GM18502 (cell line): ENCODE measurements around the gene ABHD12B.
"Not testable (repeated sequence)": the region's sequence is repeated elsewhere in the genome, so short reads cannot be mapped to it uniquely, and the experiment has no call there.

Experiments
- ATAC-seq: cut with Tn5 transposase; IDR thresholded peaks from one replicate; pipeline ENCODE4 v1.9.1; 2021; ENCODE audit warnings: mild to moderate bottlenecking; ENCODE audit not compliant: unreplicated experiment, poor library complexity

The ABHD12B gene

DNA sequence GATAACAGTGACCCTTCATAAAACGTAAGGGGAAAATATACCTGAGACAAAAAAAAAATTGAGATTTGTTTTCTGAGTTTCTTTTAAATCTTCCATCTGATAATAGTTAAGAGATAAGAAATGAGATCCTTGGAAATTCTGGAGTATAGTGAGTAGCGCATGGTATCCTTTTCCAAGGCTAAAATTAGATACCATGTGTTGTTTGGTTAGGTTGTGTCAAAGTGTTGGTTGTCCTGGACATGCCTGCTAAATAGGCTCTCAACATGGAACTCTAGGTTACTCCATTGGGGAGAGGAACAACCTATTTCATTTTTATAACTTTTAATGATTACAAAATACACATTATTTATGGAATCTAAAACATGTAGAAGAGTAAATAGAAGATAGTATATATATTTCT is 57.7 kb downstream of the ABHD12B start:
- ATAC-seq = no peak

DNA sequence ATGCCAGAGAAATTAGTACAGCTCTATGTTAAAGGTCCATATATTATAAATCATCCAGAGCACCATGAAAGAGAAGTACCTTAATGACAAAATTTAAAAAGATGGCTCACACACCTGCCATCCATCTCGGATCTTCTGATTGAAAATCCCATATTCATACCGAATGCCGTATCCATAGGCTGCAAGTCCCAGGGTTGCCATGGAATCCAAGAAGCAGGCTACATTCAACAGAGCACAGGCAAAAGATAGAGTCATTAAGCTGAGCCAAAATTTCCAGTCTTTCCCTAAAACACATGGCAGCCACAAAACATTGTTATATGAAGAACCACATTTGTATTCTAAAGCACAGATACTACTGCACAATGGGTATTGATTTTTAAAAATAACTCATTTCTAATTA is 59.7 kb downstream of the ABHD12B start:
- ATAC-seq = no peak

DNA sequence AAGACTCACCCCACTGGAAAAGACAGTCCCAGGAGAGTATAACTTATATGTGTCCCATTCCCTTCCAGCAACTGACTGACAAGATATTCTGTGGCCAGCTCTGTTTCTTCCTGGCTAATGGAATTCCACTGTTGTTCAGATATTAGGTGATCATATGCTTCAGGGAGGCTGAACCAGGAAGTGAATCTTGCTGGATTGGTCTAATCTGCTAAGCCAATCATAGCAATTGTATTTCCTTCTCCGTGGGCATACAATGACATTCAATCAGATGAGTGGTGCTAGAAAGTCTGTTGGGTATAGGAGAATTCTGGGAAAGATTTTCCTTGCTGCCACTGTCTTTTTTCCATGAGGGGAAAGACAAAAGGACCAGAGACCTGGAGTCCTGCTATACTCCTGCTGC is 60.3 kb downstream of the ABHD12B start:
- ATAC-seq = no peak

DNA sequence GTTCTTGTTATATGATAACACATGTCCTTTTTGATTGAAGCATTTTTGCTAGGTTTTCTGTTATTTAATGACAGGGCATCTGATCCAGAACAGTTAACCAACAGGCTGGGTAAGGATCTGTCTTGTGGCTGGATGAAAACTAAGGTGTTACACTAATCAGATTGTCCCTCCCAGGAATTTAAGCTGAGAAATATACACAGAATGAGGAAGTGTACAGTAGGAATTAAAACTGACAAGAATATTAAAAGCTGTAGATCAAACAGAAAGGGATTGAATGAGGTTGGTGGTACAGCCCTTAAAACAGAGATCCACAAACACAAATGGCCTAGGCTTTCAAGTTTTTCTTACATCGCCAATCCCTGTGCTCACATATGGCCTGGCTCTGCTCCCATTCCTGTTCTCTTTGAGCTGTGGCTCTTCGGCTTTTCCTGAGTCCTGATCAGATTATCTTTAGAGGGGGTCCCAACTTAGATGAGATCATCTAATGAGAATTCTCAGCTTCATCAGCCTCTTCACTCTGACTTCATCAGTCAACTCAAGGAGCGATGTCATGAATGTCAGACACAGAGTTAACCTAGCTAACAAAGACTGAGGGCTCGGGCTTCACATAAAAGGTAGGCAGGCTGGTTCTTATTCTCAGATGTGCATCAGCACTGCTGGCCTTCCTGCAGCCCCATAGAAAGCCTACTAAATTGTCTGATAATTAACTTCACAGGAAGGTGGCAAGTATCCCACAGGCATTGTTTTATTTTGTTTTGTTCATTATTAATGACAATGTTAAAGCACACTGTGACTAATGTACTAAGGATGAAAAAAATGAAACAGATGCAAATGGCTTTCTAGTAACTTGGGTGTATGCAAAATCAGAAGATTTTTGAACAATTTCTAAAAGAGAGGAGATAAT is 61.0 kb downstream of the ABHD12B start:
- no peak for ATAC-seq

DNA sequence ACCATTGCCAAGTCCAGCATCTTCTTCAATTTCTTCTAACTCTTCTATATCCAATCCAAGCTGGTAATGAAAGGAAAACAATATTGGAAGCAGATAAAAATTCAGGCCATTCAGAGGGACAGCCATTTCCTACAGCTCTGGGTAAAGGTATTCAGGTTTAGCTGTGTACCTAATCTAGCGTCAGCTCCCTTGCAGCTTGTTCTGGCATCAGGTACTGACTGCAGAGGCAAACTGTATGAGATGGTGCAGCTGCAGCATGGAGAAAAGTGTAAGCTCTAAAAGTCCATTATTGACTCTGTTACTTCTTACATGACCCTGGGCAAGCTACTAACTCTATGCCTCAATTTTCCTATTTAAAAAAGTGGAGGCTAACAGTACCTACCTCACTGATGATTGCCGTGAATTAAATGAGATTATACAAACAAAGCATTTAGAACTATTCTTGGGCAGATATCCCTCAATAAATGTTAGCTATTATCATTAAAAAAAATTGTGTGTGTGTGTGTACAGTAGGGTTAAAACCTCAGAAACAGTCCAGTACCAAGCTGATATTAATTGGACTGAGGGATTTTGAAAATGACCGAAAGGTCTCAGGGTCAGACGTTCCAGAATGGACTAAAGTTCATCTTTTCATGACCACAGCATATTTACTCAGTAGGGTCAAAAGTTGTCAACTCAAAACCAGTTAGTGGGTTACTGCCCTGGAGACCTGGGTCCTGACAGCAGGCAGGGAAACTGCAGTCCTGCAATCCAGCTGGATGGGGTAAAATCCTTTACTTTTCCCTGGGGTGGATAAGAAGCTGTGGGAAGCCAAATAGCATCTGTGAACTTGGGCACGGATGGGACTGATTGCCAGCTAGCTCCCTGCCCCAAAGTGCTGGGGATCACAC is 63.5 kb downstream of the ABHD12B start:
- no peak for ATAC-seq

DNA sequence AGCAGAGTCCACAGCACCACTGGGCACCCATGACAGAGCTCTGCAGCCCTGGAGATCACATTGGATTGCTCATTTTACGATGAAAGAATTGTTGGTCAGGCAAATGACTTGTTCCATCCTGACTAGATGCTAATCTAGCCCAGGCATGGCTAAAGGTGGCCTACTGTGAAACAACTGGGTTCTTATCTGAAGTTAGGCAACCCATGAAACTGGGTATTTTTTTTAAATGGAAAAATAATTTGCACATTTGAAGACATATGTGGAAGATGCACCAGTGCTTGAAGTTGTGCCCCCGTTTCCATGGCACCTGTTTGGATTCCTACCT is 64.1 kb downstream of the ABHD12B start:
- ATAC-seq = no peak

DNA sequence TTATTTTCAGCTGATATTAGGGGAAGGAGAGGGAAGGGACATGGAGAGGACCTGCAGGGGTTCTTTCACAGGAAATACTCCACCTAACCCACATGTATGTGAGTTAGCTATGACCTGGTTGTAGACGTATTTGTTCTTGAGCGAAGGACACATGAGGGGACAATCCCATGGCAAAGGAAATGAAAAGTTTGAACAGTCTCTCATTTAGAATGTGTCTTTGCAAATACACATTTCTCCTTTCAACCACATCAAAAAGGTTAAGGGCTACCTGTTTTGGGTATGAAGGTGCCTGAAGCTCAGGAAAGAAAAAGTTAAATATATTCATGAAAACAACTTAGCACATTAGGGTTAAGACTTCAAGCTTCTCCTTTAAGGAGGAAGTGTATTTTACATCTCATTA is 65.0 kb downstream of the ABHD12B start:
- ATAC-seq = no peak

DNA sequence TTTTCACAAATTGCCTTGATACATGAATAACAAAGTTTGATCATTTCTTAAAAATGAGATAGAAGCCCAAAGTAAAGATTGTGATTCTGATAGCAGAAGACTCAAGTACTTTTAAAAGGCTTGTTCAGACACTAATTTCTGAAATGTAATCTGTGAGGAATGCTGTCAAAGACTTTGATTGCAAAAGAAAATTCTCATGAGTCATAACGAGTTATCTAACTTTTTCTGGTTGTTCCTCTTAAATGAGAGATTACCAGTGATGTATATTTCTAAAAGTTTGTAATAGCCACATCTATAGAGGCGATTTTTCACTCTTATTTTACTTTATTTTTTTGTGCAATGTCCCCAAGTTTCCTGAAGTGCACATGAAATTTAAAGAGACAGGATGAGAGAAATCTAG is 65.5 kb downstream of the ABHD12B start:
- ATAC-seq = no peak

DNA sequence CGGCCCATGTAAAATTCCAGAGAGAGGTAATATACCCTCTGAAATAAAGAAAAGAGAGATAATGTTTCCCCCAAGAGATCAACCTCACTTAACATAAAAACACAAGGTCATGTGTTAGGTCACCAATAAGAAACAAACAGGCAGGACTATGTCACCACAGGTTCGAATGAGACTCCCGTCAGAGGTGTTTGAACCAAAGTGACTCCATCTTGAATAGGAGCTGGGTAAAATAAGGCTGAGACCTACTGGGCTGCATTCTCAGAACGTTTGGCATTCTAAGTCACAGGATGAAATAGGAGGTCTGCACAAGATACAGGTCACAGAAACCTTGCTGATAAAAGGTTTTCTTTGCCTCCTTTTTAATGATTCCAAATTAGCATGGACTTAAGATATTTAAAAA is 65.9 kb downstream of the ABHD12B start:
- no peak for ATAC-seq

DNA sequence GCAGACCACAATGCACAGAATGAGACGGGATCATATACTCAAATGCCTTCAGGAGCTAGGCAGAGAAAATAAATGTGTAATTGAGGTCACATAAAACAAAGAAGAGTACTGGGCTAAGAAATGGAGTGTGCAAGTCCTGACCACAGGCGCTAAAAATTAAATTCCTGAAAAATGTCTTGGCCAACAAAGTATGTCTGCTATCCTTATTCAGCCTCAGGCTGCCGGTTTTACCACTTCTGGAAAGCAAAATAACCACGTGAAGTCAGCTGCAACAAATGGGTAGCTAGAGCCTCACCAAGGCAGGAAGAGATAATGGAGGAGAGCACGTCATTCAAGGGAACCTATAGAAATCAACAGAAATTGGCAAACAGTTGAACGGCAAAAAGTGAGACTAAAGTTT is 69.3 kb downstream of the ABHD12B start:
- no peak for ATAC-seq

DNA sequence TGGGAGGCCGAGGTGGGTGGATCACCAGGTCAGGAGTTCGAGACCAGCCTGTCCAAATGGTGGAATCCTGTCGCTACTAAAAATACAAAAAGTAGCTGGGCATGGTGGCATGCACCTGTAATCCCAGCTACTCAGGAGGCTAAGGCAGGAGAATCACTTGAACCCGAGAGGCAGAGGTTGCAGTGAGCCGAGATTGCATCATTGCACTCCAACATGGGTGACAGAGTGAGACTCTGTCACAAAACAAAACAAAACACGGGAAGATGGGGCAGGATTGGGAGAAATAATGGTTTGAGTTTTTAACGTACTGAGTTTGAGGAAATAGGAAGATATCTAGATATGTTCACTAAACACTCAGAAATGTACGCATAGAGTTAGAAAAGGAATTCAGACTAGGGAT is 69.8 kb downstream of the ABHD12B start:
- ATAC-seq = not testable (repeated sequence)

DNA sequence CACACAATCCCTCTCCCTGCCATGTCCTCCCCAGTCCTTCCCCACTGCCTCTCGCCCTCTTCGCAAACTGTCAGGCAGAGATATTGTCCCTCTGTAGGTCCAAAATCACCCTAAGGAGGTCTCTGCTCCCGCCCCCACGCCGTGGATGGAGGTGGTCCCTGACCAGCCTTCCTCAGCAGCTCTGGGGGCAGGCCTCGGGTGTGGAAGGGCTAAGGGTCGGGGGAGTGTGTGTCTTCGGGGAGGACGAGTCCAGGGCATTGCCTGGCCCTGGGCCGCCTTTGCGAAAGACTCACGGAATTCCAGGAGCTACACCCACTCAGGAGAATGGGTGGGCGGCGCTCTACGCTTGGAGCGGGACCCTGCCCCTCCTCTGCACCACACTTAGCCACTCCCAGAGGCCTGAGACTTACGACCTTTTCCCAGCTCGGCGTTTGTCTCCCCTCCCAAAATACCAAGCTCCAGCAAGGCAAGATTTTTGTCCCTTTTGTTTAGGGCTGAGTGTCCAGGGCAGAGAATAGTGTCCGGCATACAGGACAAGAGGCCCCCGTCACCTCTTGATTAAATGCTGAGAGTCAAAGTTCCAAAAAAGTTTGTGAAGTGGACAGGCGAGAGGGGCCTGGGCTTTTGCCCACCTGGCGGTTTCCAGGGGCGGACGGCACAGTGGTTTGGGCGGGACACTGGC is 71.5 kb downstream of the ABHD12B start:
- ATAC-seq = no peak

DNA sequence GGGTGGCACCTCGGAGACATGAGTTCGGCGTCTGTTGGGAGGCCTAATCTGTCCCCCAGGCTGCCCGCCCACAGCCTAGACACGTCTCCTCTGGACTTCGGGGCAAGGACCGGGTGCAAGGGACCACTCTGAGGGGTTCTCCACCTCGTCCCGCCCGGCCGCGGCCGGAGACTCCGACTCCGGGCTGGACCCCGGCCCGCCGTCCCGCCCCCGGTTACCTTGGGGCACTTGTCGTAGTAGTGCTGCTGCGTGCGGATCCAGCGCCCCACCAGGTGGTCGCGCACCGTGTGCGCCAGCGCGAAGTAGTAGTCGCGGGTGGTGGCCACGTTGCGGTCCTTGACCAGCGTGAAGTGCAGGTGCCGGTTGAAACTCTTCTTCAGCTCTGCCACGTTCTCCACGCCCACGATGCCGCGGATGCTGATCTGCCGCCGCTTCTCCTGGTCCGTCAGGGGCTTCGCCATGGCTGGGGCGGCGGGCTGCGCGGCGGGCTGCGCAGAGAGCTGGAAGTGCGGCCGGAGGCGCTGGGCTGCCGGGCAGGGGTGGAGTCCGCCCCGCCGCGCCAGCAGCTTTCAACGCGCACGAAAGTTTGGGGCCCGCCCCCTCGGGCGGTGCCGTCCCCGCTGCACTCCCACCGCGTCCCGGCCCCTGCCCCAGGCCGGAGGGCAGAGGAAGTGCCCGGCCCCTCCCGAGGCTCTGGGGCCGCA is 72.2 kb downstream of the ABHD12B start, which contains the start of gene PYGL:
Gene PYGL (minus strand): TSS at position 541 of the 704 bp plus-strand sequence. CDS start 80 bp downstream, at position 461.
- peak; percentile 78 for ATAC-seq

DNA sequence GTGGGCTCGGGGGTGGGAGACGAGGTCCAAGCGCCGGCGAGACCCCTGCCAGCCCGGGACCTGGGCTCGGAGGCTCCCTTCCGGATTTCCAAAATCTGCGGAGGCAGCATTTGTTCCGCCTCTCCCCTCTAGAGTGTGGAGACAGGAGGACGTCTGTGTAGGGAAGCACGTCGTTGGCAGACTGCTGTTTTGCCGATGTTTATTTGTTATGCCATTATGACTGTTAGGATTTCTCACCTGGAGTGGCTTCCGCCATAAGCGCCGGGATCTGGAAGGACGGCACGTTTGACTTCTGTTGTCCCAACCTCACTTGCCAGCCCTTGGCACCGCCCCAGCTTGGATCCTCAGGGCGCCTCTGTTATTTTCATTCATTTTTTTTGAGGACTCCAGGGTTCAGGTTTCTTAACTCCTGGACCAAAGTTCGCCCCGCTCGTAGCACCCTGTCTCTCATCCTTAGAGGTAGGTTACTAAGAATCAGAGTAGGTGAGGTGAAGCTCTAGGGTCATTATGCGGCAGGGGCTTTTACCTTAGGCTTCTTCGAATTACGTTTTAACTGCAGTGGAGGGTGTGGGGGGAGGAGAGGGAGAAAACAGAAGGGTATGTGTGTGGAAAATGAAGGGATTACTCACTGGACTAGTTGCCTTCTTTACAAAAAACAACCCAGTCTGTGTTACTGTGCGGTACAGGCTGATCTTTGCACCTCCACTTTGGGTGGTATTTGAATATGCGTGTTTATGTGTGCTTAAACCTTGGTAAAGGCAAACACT is 73.0 kb downstream of the ABHD12B start:
- peak; percentile 29 for ATAC-seq

DNA sequence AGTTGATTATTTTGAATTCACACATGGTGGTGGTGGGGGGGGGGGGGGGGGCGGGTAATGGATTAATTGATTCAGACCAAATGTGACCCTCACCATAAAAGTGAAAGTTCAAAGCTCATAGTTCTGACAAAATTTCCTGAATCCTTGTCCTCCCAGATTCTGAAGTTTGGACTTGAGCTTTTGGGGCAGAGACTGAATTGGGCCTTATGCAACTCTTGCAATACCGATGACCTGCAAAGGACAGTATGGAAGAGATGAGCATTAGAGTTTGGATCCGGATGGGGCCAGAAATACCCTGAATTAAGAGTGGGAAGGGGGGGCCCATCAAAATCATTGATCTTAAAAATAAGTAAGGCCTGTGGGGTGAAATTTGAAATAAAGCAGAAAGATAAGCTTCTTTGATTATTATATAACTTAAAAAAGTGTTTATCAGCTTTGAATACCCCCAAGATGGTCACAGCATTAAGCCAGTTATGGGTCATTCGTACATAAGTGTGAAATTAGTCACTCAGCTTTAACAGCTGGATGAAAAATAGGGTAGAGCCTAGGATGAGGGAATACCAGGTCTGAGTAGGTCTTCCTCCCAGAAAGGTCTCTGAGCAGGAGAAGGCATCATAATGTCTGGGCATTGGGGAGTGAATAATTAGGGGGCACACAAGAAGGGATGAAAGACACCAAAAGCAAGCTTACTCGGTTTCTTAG is 74.5 kb downstream of the ABHD12B start:
- ATAC-seq = no peak

DNA sequence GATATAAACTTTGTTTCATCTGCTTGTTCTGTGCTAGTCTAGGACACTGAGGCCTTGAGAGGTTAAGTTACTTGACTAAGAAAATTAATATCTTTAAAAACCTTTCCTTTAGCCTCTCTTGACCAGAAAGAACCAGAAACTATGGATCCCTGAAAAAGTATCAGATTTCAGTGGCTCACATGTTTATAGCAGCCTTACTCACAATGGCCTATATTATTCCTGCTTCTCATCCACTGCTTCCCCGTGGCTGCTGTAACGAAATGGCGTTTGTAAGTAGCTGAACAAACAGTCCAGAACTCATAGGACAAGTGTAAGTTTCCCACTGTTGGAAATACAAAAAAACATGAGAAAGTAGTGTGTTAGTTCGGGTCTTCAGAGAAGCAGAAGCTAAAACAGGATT is 75.6 kb downstream of the ABHD12B start:
- no peak for ATAC-seq

DNA sequence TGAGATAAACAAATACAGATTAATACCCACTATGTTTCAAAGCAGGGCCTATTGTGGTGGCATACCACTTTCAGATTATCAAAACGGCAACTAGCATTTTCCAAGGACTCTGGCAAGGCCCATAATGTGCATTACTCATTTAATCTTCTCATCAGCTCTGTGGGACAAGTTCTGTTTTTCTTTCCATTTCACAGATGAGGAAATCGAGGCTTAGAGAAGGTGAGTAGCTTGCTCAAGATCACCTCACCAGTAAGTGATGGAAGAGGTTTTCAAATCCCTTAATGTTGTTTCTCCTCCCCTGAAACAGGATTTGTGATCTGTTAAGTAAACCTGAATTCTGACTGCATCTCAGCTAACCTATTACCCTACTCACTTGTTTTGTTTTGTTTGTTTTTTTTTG is 76.4 kb downstream of the ABHD12B start:
- ATAC-seq = no peak

DNA sequence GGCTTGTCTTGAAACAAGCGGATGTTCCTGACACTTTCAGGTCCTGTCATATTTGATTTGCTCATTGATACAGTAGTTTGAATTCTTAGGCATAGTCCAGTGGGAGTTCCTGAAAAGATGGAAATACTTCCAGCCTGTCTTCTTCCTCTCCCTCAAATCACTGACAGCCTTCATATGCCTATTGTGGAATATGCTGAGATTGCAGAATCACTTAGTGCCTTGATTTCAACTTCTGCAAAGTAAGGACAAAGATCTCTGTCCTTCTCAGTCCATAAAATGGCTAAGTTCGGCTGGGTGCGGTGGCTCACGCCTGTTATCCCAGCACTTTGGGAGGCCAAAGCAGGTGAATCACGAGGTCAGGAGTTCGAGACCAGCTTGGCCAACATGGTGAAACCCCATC is 79.2 kb downstream of the ABHD12B start:
- ATAC-seq = no peak

DNA sequence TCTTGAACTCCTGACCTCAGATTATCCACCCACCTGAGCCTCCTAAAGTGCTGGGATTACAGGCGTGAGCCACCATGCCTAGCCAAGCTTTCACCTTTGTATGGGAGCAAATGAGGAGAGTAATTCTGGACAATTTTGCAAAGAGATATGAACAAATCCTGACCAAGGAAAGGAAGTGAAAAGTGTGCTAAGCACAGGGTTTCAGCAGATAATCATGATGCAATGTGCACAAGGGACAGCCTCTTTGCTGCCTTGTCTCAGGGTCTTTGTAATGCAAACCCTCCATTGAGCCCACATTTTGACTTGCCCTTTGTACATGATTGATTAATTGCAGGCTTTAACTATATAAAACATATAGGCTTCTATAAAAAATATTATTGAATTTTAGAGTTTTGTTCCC is 81.6 kb downstream of the ABHD12B start:
- ATAC-seq = no peak
